SK-N-MC (cell line): ENCODE measurements around the gene NACAD.

Experiments used
- DNase-seq: peaks from one replicate; pipeline ENCODE4 v3.0.0-alpha.2; 2011; ENCODE audit warnings: low read depth, low spot score
- H3K27ac ChIP-seq: fragments of 200-600 bp; sonication (generic); 2 replicates; pipeline ENCODE4 v1.5.1; 2016; ENCODE audit warnings: mixed run types
- H3K36me3 ChIP-seq: fragments of 200-600 bp; sonication (generic); 2 replicates; pipeline ENCODE4 v1.6.1; 2017; ENCODE audit warnings: antibody characterized with exemption, low read length, mixed read lengths; ENCODE audit not compliant: insufficient read depth
- H3K4me3 ChIP-seq: fragments of 200-600 bp; sonication (generic); 2 replicates; pipeline ENCODE4 v1.5.1; 2016
- H3K9ac ChIP-seq: fragments of 200-600 bp; sonication (generic); 2 replicates; pipeline ENCODE4 v1.8.0; 2017; ENCODE audit warnings: mixed run types, mixed read lengths; ENCODE audit not compliant: insufficient read length
- H3K9me3 ChIP-seq: fragments of 200-600 bp; sonication (generic); 2 replicates; pipeline ENCODE4 v1.6.1; 2017; ENCODE audit warnings: low read depth, mild to moderate bottlenecking, antibody characterized with exemption, low read length, moderate library complexity, mixed read lengths
- EZH2 ChIP-seq: fragments of 200-600 bp; sonication (generic); IDR thresholded peaks from one replicate; pipeline ENCODE4 v1.6.1; 2017; ENCODE audit warnings: antibody characterized with exemption
- FOXP2 ChIP-seq: optimal IDR thresholded peaks from 2 replicates; pipeline ENCODE3; 2011; ENCODE audit warnings: mild to moderate bottlenecking, moderate library complexity; ENCODE audit not compliant: insufficient read depth; ENCODE audit errors: extremely low read length, control extremely low read depth
- POLR2AphosphoS5 ChIP-seq: IDR thresholded peaks from 2 replicates; pipeline ENCODE4 v1.6.1; 2012; ENCODE audit warnings: mild to moderate bottlenecking, low read depth, low read length, borderline replicate concordance

The NACAD gene

DNA sequence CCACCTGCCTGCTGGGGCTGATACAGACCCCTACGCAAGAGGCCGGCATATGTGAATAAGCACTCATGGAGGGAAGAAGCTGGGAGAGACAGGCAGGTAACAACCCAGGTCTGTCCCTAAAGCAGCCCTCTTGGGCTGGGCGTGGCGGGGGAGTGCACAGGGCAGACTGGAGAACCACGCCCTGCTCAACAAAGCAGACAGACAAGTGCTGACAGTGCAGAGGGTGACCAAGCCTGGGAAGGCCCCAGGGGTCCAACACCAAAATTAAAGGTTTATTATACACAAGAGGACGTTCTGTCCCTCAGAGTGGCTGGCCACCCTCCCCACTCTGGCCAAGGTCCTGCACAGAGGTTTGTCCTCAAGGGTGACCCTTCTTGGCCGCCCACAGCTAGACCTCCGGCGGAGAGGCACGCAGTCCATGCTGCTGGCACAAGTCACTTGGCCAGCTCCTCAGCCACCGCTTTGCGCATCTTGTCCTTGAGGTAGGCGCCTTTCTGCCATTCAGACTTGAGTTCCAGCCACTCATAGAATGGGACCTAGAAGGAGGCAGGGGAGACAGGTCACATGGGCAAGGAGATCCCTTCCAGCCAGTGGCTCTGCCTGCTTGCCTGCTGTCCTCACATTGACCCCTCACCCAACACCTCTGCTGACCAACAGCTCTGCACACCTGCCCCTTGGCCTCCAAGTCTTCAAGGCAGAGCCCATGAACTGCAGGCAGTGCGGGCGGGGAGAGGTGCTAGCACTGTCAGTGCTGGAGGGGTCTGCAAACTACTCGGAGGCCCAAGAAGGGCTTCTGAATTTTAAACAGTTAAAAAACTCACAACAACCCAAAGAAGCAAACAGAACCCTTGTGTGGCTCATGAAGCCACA is 11.4 kb upstream of the NACAD start:
- H3K27ac ChIP-seq, result no peak overlapping the region
- no peak overlapping the region for H3K4me3 ChIP-seq
- H3K9ac ChIP-seq, result no peak overlapping the region
- H3K36me3 ChIP-seq, result peaks cover 61% of the 10 kb centered on the region
- DNase-seq, result no peak
- H3K9me3 ChIP-seq, result no peaks in the 10 kb centered on the region
- no peak for TF ChIP-seq EZH2
- no peak for TF ChIP-seq FOXP2
- TF ChIP-seq POLR2AphosphoS5, result no peak

DNA sequence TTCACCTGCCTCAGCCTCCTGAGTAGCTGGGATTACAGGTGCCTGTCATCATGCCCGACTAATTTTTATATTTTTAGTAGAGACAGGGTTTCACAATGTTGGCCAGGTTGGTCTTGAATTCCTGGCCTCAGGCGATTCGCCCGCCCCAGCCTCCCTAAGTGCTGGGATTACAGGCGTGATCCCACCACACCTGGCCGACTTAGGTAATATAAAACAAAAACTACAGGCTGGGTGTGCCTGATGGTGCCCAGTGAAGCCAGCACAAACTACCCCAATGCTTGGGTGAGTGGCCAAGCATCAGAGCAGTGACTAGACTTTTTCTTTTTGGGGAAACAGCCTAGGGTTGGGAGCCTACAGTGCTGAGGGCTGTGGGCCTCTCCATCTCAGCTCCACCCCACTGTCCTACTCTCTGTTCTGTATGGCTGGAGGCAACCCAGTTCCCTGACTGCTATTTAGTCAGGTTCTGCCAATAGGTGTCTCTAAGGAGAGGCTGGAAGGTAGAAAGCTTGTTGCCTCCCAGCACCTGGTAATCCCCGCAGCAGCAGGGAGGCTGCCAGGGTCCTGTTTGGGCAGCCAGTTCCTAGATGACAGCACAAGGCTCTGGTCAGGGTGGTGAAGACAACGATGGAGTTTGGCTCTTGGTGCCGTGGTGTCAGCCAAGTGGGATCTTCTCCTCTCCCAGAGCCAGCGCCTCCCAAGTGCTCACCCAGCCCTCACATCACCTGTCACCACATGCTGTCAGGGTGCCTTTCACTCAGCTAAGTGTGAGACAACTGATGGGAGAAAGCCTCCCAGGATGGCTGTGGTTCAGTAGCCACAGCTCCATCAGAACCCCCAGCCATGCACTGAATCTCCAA is 10.4 kb upstream of the NACAD start:
- Histone ChIP-seq H3K4me3 (no peak overlapping the region), H3K9ac (no peak overlapping the region), H3K9me3 (no peaks in the 10 kb centered on the region), H3K27ac (no peak overlapping the region), H3K36me3 (peaks cover 52% of the 10 kb centered on the region)
- TF ChIP-seq FOXP2 (no peak), EZH2 (no peak), POLR2AphosphoS5 (no peak)
- DNase-seq, result no peak

DNA sequence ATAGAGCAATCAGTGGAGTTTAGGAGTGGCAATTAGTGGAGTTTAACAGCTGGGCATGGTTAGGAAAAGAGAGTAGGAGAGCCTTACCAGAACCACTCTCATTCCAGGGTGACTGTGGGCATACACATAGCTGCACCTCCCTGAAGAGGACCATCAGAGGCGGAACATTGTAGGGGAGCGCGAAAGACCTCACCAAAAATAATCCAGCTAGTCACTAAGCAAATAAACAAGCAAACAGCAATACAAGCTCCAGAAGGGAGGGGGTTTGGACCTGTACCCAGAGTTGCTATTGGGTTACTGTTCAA is 4.1 kb upstream of the NACAD start:
- H3K27ac ChIP-seq, result no peak overlapping the region
- H3K9ac ChIP-seq, result no peak overlapping the region
- no peaks in the 10 kb centered on the region for H3K36me3 ChIP-seq
- no peak for DNase-seq
- no peaks in the 10 kb centered on the region for H3K9me3 ChIP-seq
- TF ChIP-seq FOXP2, result no peak
- TF ChIP-seq POLR2AphosphoS5, result no peak
- TF ChIP-seq EZH2, result no peak
- H3K4me3 ChIP-seq, result no peak overlapping the region

DNA sequence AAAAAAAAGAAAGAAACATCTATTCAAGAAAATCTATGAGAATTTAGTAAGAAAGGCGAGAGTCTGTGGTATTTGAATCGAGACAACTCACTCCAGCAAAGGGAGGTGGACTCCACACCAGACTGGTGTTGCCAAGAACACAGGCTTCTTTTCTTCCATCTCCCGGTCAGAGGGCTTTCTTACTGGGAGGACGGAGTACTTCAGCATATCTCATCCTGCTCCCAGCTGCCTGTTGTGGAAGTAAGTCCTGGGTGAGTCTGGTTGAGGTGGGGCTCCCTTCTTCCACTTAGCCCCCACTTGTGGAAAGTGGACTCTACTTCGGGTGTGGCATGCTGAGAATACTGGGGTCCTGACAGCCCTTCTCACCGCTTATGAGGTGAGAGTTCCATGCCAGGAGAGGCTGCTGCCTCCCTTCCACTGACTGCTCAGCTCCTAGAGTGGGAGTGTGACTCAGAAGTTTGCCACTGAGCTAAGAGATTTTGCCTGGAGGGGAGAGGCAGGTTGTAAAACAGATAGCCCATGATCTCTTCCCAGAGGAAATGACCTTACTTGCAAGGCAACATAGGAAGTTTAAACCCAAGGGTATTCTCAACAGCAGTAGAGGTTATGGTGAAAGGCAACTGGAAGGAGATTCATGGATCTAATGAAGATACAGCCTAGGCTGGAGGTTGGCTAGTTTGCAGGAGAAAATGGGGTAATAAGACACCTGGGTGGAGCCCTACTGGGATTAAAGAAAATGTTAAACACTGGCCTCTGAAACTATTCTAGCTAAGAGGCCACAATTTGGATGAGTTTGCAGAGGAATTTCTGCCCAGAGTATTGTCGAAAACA is 3.5 kb upstream of the NACAD start:
- H3K36me3 ChIP-seq, result no peaks in the 10 kb centered on the region
- H3K9me3 ChIP-seq, result no peaks in the 10 kb centered on the region
- no peak overlapping the region for H3K9ac ChIP-seq
- no peak overlapping the region for H3K27ac ChIP-seq
- no peak for TF ChIP-seq POLR2AphosphoS5
- TF ChIP-seq EZH2, result no peak
- TF ChIP-seq FOXP2, result no peak
- H3K4me3 ChIP-seq, result no peak overlapping the region
- no peak for DNase-seq

DNA sequence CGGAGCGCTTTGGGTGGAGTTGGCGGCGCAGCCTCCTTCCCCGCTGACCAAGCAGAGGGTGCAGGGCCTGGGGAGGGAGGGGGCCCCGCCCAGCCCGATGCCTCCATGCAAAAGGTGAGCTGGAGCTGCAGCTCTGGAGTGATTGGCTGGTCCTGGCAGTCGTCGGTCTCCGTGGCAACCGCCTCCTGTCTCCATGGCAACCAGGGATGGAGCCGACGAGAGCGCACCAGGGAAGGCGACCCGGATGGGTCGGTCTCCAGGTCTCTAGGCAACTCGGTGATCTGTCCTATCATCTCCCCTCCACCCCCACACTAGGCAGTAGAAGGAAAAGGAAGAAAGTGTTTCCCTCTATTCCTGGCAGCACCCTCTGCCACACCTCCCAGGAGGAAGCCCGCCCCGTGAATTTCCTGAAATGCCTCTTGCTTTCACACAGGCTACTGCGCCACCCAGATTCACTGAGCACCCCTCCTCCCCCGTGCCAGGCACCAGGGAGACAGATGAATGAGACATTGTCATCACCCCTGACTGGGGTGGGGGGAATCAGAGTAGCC is 647 bp upstream of the NACAD start:
- no peak overlapping the region for H3K9ac ChIP-seq
- no peak overlapping the region for H3K27ac ChIP-seq

GRCh38 chr7:45088146-45088701 is 545 bp downstream of the NACAD start:
- no peak for DNase-seq
- no peak overlapping the region for H3K9ac ChIP-seq
- peak overlapping the region; percentile 75; the same call in 1 of the 2 replicates for H3K4me3 ChIP-seq
- no peaks in the 10 kb centered on the region for H3K9me3 ChIP-seq
- H3K27ac ChIP-seq, result no peak overlapping the region
- no peak for TF ChIP-seq FOXP2
- H3K36me3 ChIP-seq, result no peaks in the 10 kb centered on the region

More for the DNA sequence above, 647 bp upstream of the NACAD start:
- Histone ChIP-seq H3K36me3 (no peaks in the 10 kb centered on the region), H3K4me3 (peak overlapping the region; percentile 75), H3K9me3 (no peaks in the 10 kb centered on the region)
- TF ChIP-seq FOXP2, result no peak
- no peak for TF ChIP-seq EZH2
- TF ChIP-seq POLR2AphosphoS5, result no peak
- no peak for DNase-seq

- Histone ChIP-seq H3K9me3 (no peaks in the 10 kb centered on the region), H3K9ac (no peak overlapping the region), H3K36me3 (no peaks in the 10 kb centered on the region), H3K27ac (no peak overlapping the region), H3K4me3 (no peak overlapping the region)
- no peak for TF ChIP-seq POLR2AphosphoS5
- TF ChIP-seq FOXP2, result no peak
- TF ChIP-seq EZH2, result no peak
- no peak for DNase-seq
These were observed 1.2 kb downstream of the NACAD start for GRCh38 chr7:45087301-45088145.
